A673 (cell line): ENCODE data around the gene SDCCAG8. TPM values are rescaled to one million over a fixed set of nuclear protein-coding genes. Genes with fewer than 3 reads are reported as not detected.

Experiments used
- BruUV-seq: library from RNA; stranded (reverse); fragments of 400-500 nt; replicated peaks from 2 replicates; lab custom pipeline; 2021; lab: Mats Ljungman, UMichigan
- CTCF ChIA-PET: fragments of 300-600 bp; sonication (Branson Sonifier 250); formaldehyde crosslinking; loops from one replicate; lab custom pipeline; 2022; ENCODE audit warnings: antibody characterized with exemption; lab: Charles Lee
- POLR2A ChIA-PET: fragments of 300-600 bp; sonication (Branson Sonifier 250); formaldehyde crosslinking; loops from one replicate; lab custom pipeline; 2022; ENCODE audit warnings: antibody characterized with exemption; ENCODE audit not compliant: low non-redundant PET; lab: Charles Lee
- DNase-seq: peaks from one replicate; pipeline ENCODE4 v3.0.0-alpha.2; 2015; ENCODE audit warnings: low spot score
- H3K27ac ChIP-seq: fragments of 200-600 bp; sonication (generic); 2 replicates; pipeline ENCODE4 v1.5.1; 2016; ENCODE audit warnings: mixed run types, low read depth, mild to moderate bottlenecking, mixed read lengths, antibody characterized with exemption, low read length; ENCODE audit not compliant: poor library complexity, severe bottlenecking
- H3K27me3 ChIP-seq: fragments of 200-600 bp; sonication (generic); replicated peaks from 2 replicates; pipeline ENCODE4 v1.6.1; 2017; ENCODE audit warnings: mixed run types, low read depth, mild to moderate bottlenecking, mixed read lengths, antibody characterized with exemption, low read length; ENCODE audit not compliant: insufficient read depth, poor library complexity
- H3K36me3 ChIP-seq: fragments of 200-600 bp; sonication (generic); 2 replicates; pipeline ENCODE4 v1.6.1; 2016; ENCODE audit warnings: mixed run types, mild to moderate bottlenecking, mixed read lengths, antibody characterized with exemption, low read length; ENCODE audit not compliant: insufficient read depth, poor library complexity, severe bottlenecking
- H3K4me1 ChIP-seq: fragments of 200-600 bp; sonication (generic); 2 replicates; pipeline ENCODE4 v1.6.1; 2017; ENCODE audit warnings: mixed run types, mild to moderate bottlenecking, mixed read lengths, antibody characterized with exemption, low read length; ENCODE audit not compliant: insufficient read depth, poor library complexity, severe bottlenecking
- H3K4me3 ChIP-seq: fragments of 200-600 bp; sonication (generic); 2 replicates; pipeline ENCODE4 v1.5.1; 2016; ENCODE audit warnings: low read depth, mixed run types, mild to moderate bottlenecking, mixed read lengths, low read length; ENCODE audit not compliant: poor library complexity, severe bottlenecking
- H3K9me3 ChIP-seq: fragments of 200-600 bp; sonication (generic); 2 replicates; pipeline ENCODE4 v1.6.1; 2016; ENCODE audit warnings: mixed run types, low read depth, mild to moderate bottlenecking, mixed read lengths, antibody characterized with exemption, low read length; ENCODE audit not compliant: poor library complexity, severe bottlenecking
- EZH2 ChIP-seq: fragments of 200-600 bp; sonication (generic); IDR thresholded peaks from 2 replicates; pipeline ENCODE4 v1.6.1; 2017; ENCODE audit warnings: borderline replicate concordance, low read depth, mild to moderate bottlenecking, mixed read lengths, antibody characterized with exemption, low read length; ENCODE audit not compliant: poor library complexity, severe bottlenecking
- intact Hi-C: fragments of 100-400 bp; cut with micrococcal nuclease; formaldehyde crosslinking; loops from one replicate; pipeline ENCODE4 v1.10.0; 2022; ENCODE audit not compliant: unreplicated experiment
- total RNA-seq: library from RNA; stranded (reverse); gene quantifications from 2 replicates; pipeline ENCODE4 v1.2.3, GENCODE V29; 2021
- TF ChIP-seq, protein P1 (sequence below): fragments of 300-800, 200-600 bp; sonication (generic); conservative IDR thresholded peaks from 2 replicates; pipeline ENCODE4 v1.5.1; 2017; ENCODE audit warnings: low read depth, mild to moderate bottlenecking, antibody characterized with exemption, low read length, moderate library complexity, mixed read lengths

Gene SDCCAG8
- total RNA-seq, 1 experiment from 2014 or later, result 9.1 TPM

DNA sequence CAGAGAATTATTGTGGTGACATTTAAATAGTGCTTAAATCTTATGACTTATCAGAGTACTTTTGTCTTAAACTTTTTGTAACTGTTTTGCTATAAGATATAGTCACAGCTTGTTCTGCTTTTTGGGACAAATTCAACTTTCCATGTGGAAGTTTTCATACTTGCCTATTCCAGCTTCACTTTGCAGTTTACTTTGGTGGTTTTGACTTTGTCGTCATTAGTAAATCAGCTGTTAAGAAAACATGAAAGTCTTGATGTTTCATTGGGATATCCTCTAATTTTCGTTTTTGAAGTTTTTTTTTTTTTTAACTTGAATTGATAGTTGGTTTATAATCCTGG, 31.3 kb downstream of the SDCCAG8 start:
- Histone ChIP-seq H3K27me3 (no peaks in the 10 kb centered on the region), H3K27ac (no peak overlapping the region), H3K36me3 (no peaks in the 10 kb centered on the region), H3K9me3 (no peaks in the 10 kb centered on the region), H3K4me1 (peaks cover 4% of the 10 kb centered on the region), H3K4me3 (no peak overlapping the region)
- CTCF ChIA-PET, result no interaction called here
- no peak for DNase-seq
- intact Hi-C loops, result no loop called here
- POLR2A ChIA-PET, result no interaction called here
- no TSS peak for BruUV-seq
- TF ChIP-seq EZH2, result no peak
- TF ChIP-seq, protein P1, sequence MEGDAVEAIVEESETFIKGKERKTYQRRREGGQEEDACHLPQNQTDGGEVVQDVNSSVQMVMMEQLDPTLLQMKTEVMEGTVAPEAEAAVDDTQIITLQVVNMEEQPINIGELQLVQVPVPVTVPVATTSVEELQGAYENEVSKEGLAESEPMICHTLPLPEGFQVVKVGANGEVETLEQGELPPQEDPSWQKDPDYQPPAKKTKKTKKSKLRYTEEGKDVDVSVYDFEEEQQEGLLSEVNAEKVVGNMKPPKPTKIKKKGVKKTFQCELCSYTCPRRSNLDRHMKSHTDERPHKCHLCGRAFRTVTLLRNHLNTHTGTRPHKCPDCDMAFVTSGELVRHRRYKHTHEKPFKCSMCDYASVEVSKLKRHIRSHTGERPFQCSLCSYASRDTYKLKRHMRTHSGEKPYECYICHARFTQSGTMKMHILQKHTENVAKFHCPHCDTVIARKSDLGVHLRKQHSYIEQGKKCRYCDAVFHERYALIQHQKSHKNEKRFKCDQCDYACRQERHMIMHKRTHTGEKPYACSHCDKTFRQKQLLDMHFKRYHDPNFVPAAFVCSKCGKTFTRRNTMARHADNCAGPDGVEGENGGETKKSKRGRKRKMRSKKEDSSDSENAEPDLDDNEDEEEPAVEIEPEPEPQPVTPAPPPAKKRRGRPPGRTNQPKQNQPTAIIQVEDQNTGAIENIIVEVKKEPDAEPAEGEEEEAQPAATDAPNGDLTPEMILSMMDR, result no peak

DNA sequence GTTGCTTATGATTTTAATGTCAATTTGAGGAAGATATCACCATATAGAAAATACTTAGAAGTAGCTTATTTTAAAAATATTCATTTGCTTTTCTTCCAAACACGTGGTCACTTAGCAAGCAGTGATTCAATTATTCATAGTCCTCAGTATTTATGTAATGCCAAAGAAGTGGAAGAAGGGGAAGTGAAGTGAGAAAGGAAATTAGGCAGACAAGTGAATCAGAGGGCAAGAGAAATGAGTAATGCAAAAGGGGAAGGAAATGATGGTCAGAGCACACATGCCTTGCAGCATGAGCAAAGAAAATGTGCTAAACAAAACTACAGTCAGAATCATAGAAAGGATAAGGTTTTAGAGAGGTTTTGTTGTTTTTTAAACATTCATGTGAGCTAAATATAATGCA, 31.8 kb downstream of the SDCCAG8 start:
- no peaks in the 10 kb centered on the region for H3K27me3 ChIP-seq
- H3K4me1 ChIP-seq, result peaks cover 4% of the 10 kb centered on the region
- no peak overlapping the region for H3K4me3 ChIP-seq
- POLR2A ChIA-PET, result no interaction called here
- no peak overlapping the region for H3K27ac ChIP-seq
- no peaks in the 10 kb centered on the region for H3K36me3 ChIP-seq
- intact Hi-C loops, result no loop called here
- H3K9me3 ChIP-seq, result no peaks in the 10 kb centered on the region
- TF ChIP-seq, protein P1, result no peak
- no peak for TF ChIP-seq EZH2
- DNase-seq, result peak; percentile 31
- BruUV-seq, result no TSS peak
- CTCF ChIA-PET, result no interaction called here

DNA sequence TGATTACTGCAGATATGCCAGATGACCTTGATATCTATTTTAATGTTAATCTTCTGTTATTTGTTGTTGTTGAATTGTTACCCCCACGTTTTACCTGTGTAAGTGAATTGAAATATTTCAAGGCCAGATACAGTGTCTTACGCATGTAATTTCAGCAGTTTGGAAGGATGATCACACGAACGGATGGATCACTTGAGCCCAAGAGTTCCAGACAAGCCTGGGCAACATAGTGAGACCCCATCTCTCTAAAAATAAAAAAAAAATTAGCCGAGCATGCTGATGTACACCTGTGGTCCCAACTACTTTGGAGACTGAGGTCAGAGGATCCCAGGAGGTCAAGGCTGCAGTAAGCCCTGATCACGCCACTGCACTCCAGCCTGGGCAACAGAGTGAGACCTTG, 32.2 kb downstream of the SDCCAG8 start:
- H3K9me3 ChIP-seq, result no peaks in the 10 kb centered on the region
- H3K27me3 ChIP-seq, result no peaks in the 10 kb centered on the region
- ChIA-PET POLR2A (no interaction called here), CTCF (no interaction called here)
- no peak for DNase-seq
- peaks cover 4% of the 10 kb centered on the region for H3K4me1 ChIP-seq
- no peak overlapping the region for H3K4me3 ChIP-seq
- TF ChIP-seq, protein P1, result no peak
- no peak for TF ChIP-seq EZH2
- intact Hi-C loops, result no loop called here
- BruUV-seq, result no TSS peak
- H3K27ac ChIP-seq, result no peak overlapping the region
- H3K36me3 ChIP-seq, result no peaks in the 10 kb centered on the region
